Neural progenitor cell (in vitro differentiated cells): Measurements from ENCODE around the gene KCTD3.

Experiments used
- EZH2 ChIP-seq: fragments of 200-600 bp; sonication (generic); IDR thresholded peaks from 2 replicates; pipeline ENCODE4 v1.6.1; 2017; ENCODE audit warnings: antibody characterized with exemption, mild to moderate bottlenecking, moderate library complexity
- EZH2phosphoT487 ChIP-seq: fragments of 200-600 bp; sonication (generic); IDR thresholded peaks from 2 replicates; pipeline ENCODE4 v1.6.1; 2017; ENCODE audit warnings: antibody characterized with exemption

DNA sequence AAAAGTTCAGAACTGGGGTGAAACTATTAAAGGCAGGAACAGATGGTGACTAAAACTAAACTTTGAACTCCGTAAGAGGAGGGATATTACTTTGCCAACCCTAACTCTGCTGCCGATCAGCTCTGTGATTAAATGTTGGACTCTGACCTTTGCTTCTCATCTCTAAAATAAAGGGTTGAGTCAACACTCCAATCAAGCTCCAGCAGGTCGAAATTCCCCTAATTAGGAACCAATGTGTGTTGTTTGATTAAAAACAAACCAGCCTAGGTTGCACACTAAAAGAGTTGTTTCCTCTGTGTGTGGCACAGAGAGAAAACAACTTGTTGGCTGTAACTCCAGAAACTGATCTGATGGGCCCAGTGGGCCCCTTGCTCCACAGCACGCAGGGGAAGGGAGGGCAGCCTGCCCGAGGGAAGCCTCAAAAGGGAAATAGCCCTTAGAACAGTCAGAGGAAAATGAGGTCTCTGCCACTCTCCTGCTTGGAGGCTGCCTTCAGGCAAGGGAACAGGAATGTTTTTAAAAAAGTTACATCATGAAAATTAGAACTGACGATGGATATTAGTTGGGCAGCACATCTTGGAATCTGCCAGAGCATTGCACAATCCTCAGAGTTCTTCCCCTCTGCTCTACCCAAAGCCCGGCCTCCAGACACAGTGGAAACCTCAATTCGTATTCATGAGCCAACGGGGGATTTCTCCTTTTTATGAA, 69.3 kb downstream of the KCTD3 start:
- TF ChIP-seq EZH2phosphoT487, result no peak
- no peak for TF ChIP-seq EZH2
